ENCODE measurements around the gene ASAP2.
"Not testable (repeated sequence)": the region's sequence is repeated elsewhere in the genome, so short reads cannot be mapped to it uniquely, and the experiment has no call there.

The ASAP2 gene

DNA sequence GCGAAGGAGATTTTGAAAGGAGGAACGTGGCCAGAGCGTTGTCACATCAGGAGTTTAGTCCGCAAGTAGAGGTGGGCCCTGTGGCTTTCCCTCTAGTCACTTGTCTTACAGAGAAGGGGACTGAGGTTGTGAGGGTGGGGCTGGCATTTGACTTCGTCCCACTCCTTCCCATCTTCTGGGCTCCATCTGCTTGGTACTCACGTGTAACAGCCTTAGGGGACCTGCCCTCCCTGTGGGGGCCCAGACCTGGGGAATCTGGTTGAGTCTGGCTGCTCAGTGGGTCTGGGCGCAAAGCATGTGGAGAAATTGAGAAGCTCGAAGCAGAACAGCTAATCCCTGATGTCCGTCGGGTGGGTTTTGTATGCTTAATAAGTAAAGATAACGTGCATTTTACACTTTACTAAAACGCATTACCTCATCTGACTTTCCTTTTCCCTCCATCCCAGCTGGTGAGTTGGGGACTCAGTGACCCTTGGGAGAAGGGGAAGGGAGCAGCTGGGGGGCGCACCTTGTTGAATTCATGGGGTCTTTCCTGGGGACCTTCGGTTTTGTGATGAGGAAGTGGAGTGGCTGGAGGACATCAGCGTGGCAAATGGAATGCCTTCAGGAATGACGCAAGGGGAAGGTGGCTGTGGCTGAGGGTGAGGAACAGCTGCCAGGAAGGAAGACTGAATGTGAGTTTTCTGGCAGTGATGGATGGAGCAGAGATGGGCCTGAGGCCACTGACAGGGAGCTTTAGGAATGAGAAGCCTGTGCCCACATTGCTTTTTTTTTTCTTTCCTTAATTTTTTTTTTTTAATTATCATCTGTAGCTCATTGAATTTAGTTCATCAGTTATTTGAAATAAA is 44.8 kb downstream of the ASAP2 start:
- DNase-seq (ENCODE audit: low read depth in 3 of 3), result no peak

GRCh38 chr2:9252002-9252357 is 45.4 kb downstream of the ASAP2 start:
- DNase-seq (ENCODE audit: low read depth in 3 of 3), result no peak

DNA sequence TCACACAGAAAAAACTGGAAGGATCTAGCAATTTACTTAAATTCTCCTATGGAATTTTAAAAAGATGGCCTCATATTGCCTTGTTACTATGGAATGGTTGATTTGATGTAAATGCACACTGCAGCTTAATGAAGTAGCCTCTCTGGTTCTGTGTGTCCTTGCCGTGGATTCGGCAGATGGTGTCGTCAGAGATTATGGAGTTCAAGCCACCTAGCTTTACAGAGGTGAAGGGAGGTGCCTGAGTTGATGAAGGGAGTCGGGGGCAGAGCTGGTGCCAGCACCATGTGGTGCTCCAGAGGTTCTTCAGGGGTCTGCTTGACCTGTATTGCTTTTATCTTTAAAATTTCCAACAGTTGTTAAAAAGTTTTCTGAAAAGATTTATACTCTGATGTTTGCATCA is 48.8 kb downstream of the ASAP2 start:
- no peak for DNase-seq (ENCODE audit: low read depth in 3 of 3)

GRCh38 chr2:9256147-9256546 is 49.5 kb downstream of the ASAP2 start:
- no peak for DNase-seq (ENCODE audit: low read depth in 3 of 3)

- no peak for DNase-seq (ENCODE audit: low read depth in 3 of 3)
Observed at GRCh38 chr2:9256570-9257043, 50.0 kb downstream of the ASAP2 start.

DNA sequence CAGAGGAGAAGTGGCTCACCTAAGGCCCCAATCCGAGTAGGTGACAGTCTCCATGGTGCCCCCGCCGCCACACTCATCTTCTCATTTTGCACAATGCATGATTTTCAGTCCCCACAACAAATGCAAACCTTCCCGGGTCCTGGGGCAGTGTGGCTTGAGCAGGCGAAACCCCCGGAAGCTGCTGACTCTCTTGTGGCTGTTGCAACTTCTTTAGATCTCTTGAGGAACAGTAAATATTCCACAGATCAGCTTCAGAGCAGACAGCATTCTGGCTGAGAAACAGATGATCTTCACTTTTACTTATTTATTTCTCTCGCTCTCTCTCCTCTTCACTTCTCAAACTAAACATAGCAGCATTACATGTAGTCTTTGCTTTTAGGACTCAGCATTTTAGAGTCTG is 51.9 kb downstream of the ASAP2 start:
- no peak for DNase-seq (ENCODE audit: low read depth in 3 of 3)

DNA sequence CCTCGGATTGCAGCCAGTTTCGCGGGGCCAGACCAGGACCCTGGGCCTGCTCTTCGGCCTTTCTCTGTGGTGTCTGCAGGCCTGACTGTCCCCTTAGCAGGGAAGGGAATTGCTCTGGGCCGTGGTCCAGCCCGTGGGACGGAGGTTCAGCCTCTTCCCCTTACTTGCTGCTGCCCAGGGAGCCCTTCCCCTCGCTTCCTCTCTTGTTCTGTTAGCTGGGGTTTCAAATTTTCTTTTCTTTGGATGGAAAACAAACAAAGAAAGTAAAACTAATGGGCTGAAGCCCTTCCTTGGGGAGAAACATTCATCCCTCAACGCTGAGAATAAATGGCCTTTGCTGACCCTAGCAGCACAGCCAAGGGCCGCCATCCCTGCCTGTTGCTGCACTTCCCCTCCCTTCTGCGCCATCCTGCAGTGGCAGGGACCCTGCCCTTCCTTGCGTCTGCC is 52.4 kb downstream of the ASAP2 start:
- DNase-seq (ENCODE audit: low read depth in 3 of 3), result no peak

DNA sequence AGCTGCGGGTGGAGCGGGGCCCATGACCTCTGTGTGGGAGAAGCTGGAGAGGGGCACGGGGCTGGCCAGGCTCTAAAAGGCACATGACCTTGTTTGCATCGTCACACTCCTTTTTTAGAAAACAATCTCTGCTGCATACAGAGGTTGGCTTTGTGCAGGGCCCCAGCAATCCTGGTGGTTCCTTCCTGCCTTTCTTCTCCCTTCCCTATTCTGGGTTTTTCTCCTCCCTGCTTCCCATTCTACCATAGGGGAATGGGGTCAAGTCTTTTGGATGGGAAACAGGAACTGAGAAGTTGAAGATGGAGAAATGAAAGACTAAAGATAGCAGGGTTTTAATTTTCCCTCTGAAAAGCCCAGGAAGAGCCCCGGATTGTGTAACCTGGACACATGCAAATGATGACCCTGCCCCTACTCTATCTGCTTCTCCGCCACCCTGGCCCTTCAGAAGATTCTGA is 53.9 kb downstream of the ASAP2 start:
- DNase-seq (ENCODE audit: low read depth in 3 of 3), result no peak

GRCh38 chr2:9261231-9261883 is 54.7 kb downstream of the ASAP2 start:
- DNase-seq (ENCODE audit: low read depth in 3 of 3), result no peak

GRCh38 chr2:9262671-9263171 is 56.1 kb downstream of the ASAP2 start:
- no peak for DNase-seq (ENCODE audit: low read depth in 3 of 3)

GRCh38 chr2:9263428-9263827 is 56.8 kb downstream of the ASAP2 start:
- no peak for DNase-seq (ENCODE audit: low read depth in 3 of 3)

- no peak for DNase-seq (ENCODE audit: low read depth in 3 of 3)
Observed at GRCh38 chr2:9264301-9264700, 57.7 kb downstream of the ASAP2 start.

GRCh38 chr2:9266711-9267110 is 60.1 kb downstream of the ASAP2 start:
- no peak for DNase-seq (ENCODE audit: low read depth in 3 of 3)

GRCh38 chr2:9267286-9267685 is 60.7 kb downstream of the ASAP2 start:
- DNase-seq (ENCODE audit: low read depth in 3 of 3), result not testable (repeated sequence)

- no peak for DNase-seq (ENCODE audit: low read depth in 3 of 3)
Observed at GRCh38 chr2:9268301-9269080, 61.9 kb downstream of the ASAP2 start.

- no peak for DNase-seq (ENCODE audit: low read depth in 3 of 3)
Observed at GRCh38 chr2:9269295-9269694, 62.7 kb downstream of the ASAP2 start.

DNA sequence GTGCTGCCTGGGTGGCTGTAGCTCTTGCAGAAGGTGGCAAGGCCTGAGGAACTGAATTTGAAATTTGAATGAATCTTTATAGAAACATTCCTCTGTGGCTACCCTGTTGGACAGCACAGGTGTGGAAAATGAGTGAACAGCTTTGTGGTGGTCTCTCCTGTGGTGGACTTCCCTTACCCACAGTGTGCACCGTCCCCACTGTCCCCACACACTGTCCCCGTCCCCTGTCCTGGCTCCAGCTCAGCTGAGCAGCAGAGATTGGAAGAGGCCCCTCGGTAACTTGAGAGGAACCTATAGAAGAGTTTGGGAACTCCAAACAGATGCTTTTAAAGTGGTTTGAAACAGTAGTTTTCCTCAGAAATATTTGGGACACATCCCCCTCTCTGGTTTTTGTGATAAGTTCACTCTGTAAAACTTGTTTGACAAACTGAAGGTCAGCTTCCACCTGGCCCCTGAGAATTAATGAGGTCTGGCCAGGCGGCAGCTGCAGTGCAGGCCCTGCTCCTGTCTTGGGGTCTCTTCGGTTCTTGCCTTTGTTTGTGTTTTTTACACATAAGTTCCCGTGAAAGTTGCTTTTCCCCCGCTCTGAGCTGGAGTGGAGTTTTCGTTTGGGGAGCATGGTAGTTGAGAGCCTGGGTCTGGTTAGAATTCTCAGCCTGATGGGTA is 63.2 kb downstream of the ASAP2 start:
- DNase-seq (ENCODE audit: low read depth in 3 of 3), result no peak

DNA sequence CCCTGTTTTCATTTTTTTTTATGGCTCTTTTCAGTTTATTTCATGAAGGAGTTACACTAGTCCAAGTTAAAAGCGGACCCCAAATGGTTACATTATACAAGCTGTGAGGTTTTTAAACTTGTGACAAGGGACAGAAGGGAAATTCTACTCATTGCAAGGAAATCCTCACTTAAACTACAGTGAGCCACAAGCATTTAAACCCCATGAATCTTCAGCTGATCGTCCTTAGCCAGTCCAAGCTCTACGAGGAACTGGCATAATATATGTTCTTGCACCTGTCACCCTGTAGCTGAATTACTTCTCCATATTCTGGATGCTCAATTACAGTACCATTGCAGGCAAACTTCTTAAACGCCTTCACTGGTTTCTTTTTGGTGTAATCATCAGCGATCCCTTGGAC is 64.5 kb downstream of the ASAP2 start:
- no peak for DNase-seq (ENCODE audit: low read depth in 3 of 3)

- no peak for DNase-seq (ENCODE audit: low read depth in 3 of 3)
Observed at GRCh38 chr2:9271691-9272090, 65.1 kb downstream of the ASAP2 start.

DNA sequence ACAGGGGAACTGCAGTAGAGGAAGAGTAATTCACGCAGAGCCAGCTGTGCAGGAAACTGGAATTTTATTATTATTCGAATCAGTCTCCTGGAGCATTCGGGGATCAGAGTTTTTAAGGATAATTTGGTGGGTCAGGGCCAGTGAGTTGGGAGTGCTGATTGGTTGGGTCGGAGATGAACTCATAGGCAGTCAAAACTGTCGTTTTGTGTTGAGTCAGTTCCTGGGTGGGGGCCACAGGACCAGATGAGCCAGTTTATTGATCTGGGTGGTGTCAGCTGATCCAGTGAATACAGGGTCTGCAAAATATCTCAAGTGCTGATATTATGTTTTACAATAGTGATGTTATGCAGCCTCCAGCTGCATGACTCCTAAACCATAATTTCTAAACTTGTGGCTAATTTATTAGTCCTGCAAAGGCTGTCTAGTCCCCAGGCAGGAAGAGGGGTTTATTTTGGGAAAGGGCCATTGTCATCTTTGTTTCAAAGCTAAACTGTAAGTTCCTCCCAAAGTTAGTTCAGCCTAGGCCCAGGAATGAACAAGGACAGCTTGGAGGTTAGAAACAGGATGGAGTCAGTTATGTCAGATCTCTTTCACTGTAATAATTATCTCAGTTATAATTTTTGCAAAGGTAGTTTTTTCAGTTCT is 67.0 kb downstream of the ASAP2 start:
- no peak for DNase-seq (ENCODE audit: low read depth in 3 of 3)

DNA sequence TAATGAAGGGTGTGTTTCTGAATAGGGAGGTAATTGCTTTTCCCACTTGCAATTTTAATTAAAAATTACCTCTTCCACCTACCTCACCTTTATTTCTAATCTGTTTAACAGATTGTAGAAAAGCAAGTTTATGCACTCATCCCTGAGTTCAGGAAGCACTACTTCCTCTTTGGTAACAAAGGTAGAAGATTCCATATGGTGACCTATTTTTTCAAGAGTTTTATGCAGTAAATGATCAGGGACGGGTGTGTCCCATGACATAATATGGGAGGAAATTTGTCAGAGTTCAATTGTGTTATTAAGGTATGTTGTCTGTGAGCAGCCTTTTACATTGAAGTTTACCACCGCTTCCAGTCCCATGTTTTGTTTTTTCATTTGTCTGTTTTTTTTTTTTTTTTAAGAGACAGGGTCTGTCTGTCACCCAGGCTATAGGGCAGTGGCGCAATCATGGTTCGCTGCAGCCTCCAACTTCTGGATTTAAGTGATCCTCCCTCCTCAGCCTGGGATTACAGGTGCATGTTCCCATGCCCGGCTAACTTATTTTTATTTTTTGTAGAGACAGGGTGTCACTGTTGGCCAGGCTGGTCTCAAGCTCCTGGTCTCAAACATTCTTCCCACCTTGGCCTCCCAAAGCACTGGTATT is 68.2 kb downstream of the ASAP2 start:
- no peak for DNase-seq (ENCODE audit: low read depth in 3 of 3)

Measured in stimulated activated CD4-positive, alpha-beta T cell treated with anti-CD3 and anti-CD28 coated beads, TNF-alpha, amount 100 ng/mL, for 4 hours (primary cell).